GM18868 (cell line): Measurements from ENCODE around the gene OR10P1.
"Not testable (repeated sequence)": the region's sequence is repeated elsewhere in the genome, so short reads cannot be mapped to it uniquely, and the experiment has no call there.

ENCODE experiments used
- ATAC-seq: cut with Tn5 transposase; IDR thresholded peaks from one replicate; pipeline ENCODE4 v1.9.1; 2021; ENCODE audit warnings: mild to moderate bottlenecking, moderate library complexity; ENCODE audit not compliant: unreplicated experiment

Gene OR10P1

GRCh38 chr12:55636853-55637252, at the start of gene OR10P1:
Gene OR10P1 (plus strand): TSS chr12:55636892. CDS start chr12:55636892, 0 bp downstream.
- no peak for ATAC-seq

GRCh38 chr12:55590152-55590551, 46.5 kb upstream of the OR10P1 start:
- ATAC-seq = not testable (repeated sequence)

GRCh38 chr12:55607821-55608594, 28.7 kb upstream of the OR10P1 start:
- ATAC-seq = no peak

- peak; percentile 59 for ATAC-seq
Observed at GRCh38 chr12:55610598-55610997, 26.1 kb upstream of the OR10P1 start.

- ATAC-seq = peak; percentile 69
Observed at GRCh38 chr12:55612646-55613045, 24.0 kb upstream of the OR10P1 start.

GRCh38 chr12:55614764-55615163, 21.9 kb upstream of the OR10P1 start:
- ATAC-seq = no peak

GRCh38 chr12:55619354-55620138, 17.1 kb upstream of the OR10P1 start:
- ATAC-seq = peak; percentile 69

GRCh38 chr12:55624056-55624455, 12.6 kb upstream of the OR10P1 start:
- peak; percentile 82 for ATAC-seq

GRCh38 chr12:55626154-55626553, 10.5 kb upstream of the OR10P1 start:
- ATAC-seq = no peak

GRCh38 chr12:55629058-55629841, 7.4 kb upstream of the OR10P1 start:
- no peak for ATAC-seq

- ATAC-seq = no peak
Observed at GRCh38 chr12:55631056-55631455, 5.6 kb upstream of the OR10P1 start.

- no peak for ATAC-seq
Observed at GRCh38 chr12:55631733-55632132, 5.0 kb upstream of the OR10P1 start.

GRCh38 chr12:55633151-55633550, 3.5 kb upstream of the OR10P1 start:
- no peak for ATAC-seq

- ATAC-seq = no peak
Observed at GRCh38 chr12:55636116-55636655, 506 bp upstream of the OR10P1 start.

- no peak for ATAC-seq
Observed at GRCh38 chr12:55637467-55637866, 775 bp downstream of the OR10P1 start.

GRCh38 chr12:55641595-55641994, 4.9 kb downstream of the OR10P1 start:
- no peak for ATAC-seq

- ATAC-seq = peak; percentile 24
Observed at GRCh38 chr12:55642267-55642666, 5.6 kb downstream of the OR10P1 start.

- peak; percentile 35 for ATAC-seq
Observed at GRCh38 chr12:55642669-55643068, 6.0 kb downstream of the OR10P1 start.

GRCh38 chr12:55644591-55644990, 7.9 kb downstream of the OR10P1 start:
- ATAC-seq = no peak

GRCh38 chr12:55647027-55647426, 10.3 kb downstream of the OR10P1 start:
- no peak for ATAC-seq
